GM12878 (cell line): ENCODE data around the gene NOTCH1. TPM values are rescaled to one million over a fixed set of nuclear protein-coding genes. Genes with fewer than 3 reads are reported as not detected.

Experiments used
- ASH2L ChIP-seq: fragments of 300-600, 200-600 bp; sonication (generic); IDR thresholded peaks from 2 replicates; pipeline ENCODE4 v1.6.1; 2017; ENCODE audit warnings: low read depth, mild to moderate bottlenecking, borderline replicate concordance
- RAD51 ChIP-seq: fragments of 450-650 bp; IDR thresholded peaks from 2 replicates; pipeline ENCODE4 v1.6.1; 2016; ENCODE audit warnings: moderate library complexity, mild to moderate bottlenecking, inconsistent platforms
- ZBED1 ChIP-seq: IDR thresholded peaks from 2 replicates; pipeline ENCODE4 v1.6.1; 2016; ENCODE audit warnings: borderline replicate concordance
- ZNF207 ChIP-seq: fragments of 450-650 bp; IDR thresholded peaks from 2 replicates; pipeline ENCODE4 v1.6.1; 2014; ENCODE audit warnings: antibody characterized with exemption, mild to moderate bottlenecking, borderline replicate concordance
- polyA plus RNA-seq, 11 experiments: library from polyadenylated mRNA; depleted of rRNA in 4 of 11; unstranded in 6 of 11; stranded (reverse) in 5 of 11; fragments of >200 nt; fragmentation: Nextera tagmentation in 4 of 11; fragmentation: Illumina TruSeq in 1 of 11; extraction: Ambion mirVana in 4 of 11; extraction: Trizol in 1 of 11; gene quantifications; 1 replicate in 1 of 11; 2 replicates in 10 of 11; pipeline versions ENCODE4 v1.2.1 to v1.2.3, GENCODE V29; 2011 to 2016; ENCODE audit warnings: inconsistent platforms in 2 of 11, missing spikeins in 2 of 11, low read depth in 1 of 11
- total RNA-seq, 4 experiments: library from RNA; depleted of rRNA in 3 of 4; stranded (reverse); fragments of >200 nt in 3 of 4; fragmentation: Illumina TruSeq in 1 of 4; extraction: Trizol in 1 of 4; gene quantifications; 2 replicates each; pipeline versions ENCODE4 v1.2.1 to v1.2.3, GENCODE V29; 2013 to 2021
- TF ChIP-seq, protein P1 (sequence below): fragments of 450-650 bp; formaldehyde crosslinking; IDR thresholded peaks from 2 replicates; pipeline ENCODE4 v1.4.0; 2022; ENCODE audit warnings: mild to moderate bottlenecking, moderate library complexity
- TF ChIP-seq, protein P2 (sequence below): IDR thresholded peaks from 2 replicates; pipeline ENCODE4 v1.6.1; 2011; ENCODE audit warnings: low read depth, mild to moderate bottlenecking, low read length, moderate library complexity, borderline replicate concordance; ENCODE audit errors: extremely low read depth
- TF ChIP-seq, protein P3 (sequence below): IDR thresholded peaks from 2 replicates; pipeline ENCODE4 v1.6.1; 2011; ENCODE audit warnings: mild to moderate bottlenecking, low read depth, low read length, moderate library complexity; ENCODE audit not compliant: insufficient replicate concordance

The NOTCH1 gene
- total and polyA plus RNA-seq, 10 of the 15 experiments (the other 5 are each of a cell fraction or from before 2014, with no cell fraction given): 0.02 to 40.0 (median 3.7) TPM

DNA sequence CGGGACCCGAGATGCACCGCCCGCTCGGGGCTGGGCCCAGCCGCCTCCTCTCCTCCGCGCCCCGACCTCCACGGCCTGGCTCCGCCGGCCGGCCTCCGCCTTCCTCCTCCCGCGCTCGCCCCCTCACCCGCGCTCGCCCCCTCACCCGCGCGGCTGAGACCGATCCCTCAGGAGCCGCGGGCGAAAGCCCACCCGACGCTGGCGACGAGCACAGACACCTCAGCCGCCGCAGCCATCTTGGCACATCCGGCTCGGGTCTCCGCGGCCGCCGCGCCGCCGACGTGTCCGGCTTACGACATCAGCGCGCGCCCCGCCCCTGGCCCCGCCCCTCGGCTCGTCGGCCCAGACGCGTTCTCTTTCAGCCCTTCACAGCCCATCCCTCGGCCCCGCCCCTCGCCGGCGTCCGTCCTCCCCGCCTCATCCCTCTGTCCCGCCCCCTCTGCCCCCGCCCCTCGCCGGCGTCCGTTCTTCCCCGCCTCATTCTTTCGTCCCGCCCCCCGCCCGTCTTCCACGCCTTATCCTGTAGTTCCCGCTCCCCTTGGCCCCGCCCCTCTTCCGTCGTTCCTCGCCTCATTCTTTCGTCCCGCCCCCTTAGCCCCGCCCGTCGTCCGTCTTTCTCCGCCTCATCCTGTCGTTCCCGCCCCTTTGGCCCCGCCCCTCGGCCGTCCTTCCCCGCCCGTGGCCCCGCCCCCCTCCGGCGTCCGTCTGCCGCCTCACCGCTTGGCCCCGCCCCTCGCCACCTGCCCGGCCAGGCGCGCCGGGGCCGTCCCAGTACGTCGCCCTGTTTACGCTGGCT is 62.9 kb downstream of the NOTCH1 start, which contains the start of gene SEC16A (continued):
- TF ChIP-seq, protein P1, sequence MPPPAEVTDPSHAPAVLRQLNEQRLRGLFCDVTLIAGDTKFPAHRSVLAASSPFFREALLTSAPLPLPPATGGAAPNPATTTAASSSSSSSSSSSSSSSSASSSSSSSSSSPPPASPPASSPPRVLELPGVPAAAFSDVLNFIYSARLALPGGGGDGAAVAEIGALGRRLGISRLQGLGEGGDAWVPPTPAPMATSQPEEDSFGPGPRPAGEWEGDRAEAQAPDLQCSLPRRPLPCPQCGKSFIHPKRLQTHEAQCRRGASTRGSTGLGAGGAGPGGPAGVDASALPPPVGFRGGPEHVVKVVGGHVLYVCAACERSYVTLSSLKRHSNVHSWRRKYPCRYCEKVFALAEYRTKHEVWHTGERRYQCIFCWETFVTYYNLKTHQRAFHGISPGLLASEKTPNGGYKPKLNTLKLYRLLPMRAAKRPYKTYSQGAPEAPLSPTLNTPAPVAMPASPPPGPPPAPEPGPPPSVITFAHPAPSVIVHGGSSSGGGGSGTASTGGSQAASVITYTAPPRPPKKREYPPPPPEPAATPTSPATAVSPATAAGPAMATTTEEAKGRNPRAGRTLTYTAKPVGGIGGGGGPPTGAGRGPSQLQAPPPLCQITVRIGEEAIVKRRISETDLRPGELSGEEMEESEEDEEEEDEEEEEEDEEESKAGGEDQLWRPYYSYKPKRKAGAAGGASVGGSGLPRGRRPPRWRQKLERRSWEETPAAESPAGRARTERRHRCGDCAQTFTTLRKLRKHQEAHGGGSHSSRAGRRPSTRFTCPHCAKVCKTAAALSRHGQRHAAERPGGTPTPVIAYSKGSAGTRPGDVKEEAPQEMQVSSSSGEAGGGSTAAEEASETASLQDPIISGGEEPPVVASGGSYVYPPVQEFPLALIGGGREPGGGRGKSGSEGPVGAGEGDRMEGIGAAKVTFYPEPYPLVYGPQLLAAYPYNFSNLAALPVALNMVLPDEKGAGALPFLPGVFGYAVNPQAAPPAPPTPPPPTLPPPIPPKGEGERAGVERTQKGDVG (CRISPR knock-in tag): no peak
- TF ChIP-seq ZNF207: 0 out of 2 replicates have a peak, but pooled peaks have one; percentile 67
- TF ChIP-seq, protein P2, sequence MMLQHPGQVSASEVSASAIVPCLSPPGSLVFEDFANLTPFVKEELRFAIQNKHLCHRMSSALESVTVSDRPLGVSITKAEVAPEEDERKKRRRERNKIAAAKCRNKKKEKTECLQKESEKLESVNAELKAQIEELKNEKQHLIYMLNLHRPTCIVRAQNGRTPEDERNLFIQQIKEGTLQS: peak; percentile 49; the same call in 1 of the 2 replicates
- TF ChIP-seq ZBED1: no peak
- TF ChIP-seq RAD51: no peak
- TF ChIP-seq, protein P3, sequence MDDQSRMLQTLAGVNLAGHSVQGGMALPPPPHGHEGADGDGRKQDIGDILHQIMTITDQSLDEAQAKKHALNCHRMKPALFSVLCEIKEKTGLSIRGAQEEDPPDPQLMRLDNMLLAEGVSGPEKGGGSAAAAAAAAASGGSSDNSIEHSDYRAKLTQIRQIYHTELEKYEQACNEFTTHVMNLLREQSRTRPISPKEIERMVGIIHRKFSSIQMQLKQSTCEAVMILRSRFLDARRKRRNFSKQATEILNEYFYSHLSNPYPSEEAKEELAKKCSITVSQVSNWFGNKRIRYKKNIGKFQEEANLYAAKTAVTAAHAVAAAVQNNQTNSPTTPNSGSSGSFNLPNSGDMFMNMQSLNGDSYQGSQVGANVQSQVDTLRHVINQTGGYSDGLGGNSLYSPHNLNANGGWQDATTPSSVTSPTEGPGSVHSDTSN: no peak
- TF ChIP-seq ASH2L: no peak; the same call in 1 of the 2 replicates
